HL-60 (cell line): ENCODE measurements around the gene PMEL.

Experiments
- DNase-seq, 2 experiments: peaks; one replicate each; pipeline ENCODE4 v3.0.0-alpha.2; 2010 to 2020; ENCODE audit warnings: low read depth in 1 of 2, low spot score in 1 of 2
- H3K27ac ChIP-seq: fragments of 250-450 bp; sonication (Bioruptor Pico); replicated peaks from 2 replicates; pipeline ENCODE4 v1.5.1; 2020; ENCODE audit warnings: mild to moderate bottlenecking, moderate library complexity
- H3K27me3 ChIP-seq: fragments of 250-450 bp; sonication (Bioruptor Pico); 2 replicates; pipeline ENCODE4 v1.5.1; 2021; ENCODE audit warnings: mild to moderate bottlenecking, moderate library complexity; ENCODE audit not compliant: insufficient read depth, poor library complexity, severe bottlenecking
- H3K4me3 ChIP-seq: replicated peaks from 2 replicates; pipeline ENCODE4 v1.5.1; 2011; ENCODE audit warnings: mild to moderate bottlenecking, control low read depth, low read length; ENCODE audit not compliant: insufficient read depth
- GABPA ChIP-seq: IDR thresholded peaks from 2 replicates; pipeline ENCODE4 v1.6.1; 2012; ENCODE audit warnings: low read depth
- POLR2AphosphoS5 ChIP-seq: IDR thresholded peaks from 2 replicates; pipeline ENCODE4 v1.6.1; 2012; ENCODE audit warnings: low read depth
- SPI1 ChIP-seq: IDR thresholded peaks from 2 replicates; pipeline ENCODE4 v1.6.1; 2012; ENCODE audit warnings: low read depth, mild to moderate bottlenecking, borderline replicate concordance
- TF ChIP-seq, protein P1 (sequence below): IDR thresholded peaks from one replicate; pipeline ENCODE4 v1.5.1; 2011; ENCODE audit warnings: low read length, control low read depth, inconsistent platforms; ENCODE audit not compliant: insufficient read depth
- TF ChIP-seq, protein P2 (sequence below): IDR thresholded peaks from 2 replicates; pipeline ENCODE4 v1.6.1; 2012; ENCODE audit warnings: low read depth; ENCODE audit not compliant: insufficient replicate concordance

Gene PMEL

DNA sequence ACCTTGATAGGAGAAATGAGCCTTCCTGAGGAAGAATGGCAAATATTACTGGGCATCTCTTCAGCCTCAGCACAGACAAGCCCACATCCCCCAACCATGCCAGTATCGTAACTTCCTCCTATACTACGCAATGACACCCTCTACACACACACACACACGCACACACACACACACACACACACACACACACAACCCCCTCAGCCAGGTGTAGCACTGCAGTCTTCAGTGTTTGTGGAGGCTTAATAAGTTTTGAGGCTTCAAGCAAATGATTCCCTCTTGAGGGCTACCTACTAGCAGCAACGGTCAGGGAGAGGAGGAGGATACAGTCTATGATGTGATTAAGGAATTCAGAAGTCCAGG lies 33.3 kb downstream of the PMEL start:
- Histone ChIP-seq H3K27me3 (no peaks in the 10 kb centered on the region), H3K27ac (peak overlapping the region; percentile 59), H3K4me3 (peak overlapping the region; percentile 61)
- TF ChIP-seq, protein P1, sequence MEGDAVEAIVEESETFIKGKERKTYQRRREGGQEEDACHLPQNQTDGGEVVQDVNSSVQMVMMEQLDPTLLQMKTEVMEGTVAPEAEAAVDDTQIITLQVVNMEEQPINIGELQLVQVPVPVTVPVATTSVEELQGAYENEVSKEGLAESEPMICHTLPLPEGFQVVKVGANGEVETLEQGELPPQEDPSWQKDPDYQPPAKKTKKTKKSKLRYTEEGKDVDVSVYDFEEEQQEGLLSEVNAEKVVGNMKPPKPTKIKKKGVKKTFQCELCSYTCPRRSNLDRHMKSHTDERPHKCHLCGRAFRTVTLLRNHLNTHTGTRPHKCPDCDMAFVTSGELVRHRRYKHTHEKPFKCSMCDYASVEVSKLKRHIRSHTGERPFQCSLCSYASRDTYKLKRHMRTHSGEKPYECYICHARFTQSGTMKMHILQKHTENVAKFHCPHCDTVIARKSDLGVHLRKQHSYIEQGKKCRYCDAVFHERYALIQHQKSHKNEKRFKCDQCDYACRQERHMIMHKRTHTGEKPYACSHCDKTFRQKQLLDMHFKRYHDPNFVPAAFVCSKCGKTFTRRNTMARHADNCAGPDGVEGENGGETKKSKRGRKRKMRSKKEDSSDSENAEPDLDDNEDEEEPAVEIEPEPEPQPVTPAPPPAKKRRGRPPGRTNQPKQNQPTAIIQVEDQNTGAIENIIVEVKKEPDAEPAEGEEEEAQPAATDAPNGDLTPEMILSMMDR: no peak
- TF ChIP-seq, protein P2, sequence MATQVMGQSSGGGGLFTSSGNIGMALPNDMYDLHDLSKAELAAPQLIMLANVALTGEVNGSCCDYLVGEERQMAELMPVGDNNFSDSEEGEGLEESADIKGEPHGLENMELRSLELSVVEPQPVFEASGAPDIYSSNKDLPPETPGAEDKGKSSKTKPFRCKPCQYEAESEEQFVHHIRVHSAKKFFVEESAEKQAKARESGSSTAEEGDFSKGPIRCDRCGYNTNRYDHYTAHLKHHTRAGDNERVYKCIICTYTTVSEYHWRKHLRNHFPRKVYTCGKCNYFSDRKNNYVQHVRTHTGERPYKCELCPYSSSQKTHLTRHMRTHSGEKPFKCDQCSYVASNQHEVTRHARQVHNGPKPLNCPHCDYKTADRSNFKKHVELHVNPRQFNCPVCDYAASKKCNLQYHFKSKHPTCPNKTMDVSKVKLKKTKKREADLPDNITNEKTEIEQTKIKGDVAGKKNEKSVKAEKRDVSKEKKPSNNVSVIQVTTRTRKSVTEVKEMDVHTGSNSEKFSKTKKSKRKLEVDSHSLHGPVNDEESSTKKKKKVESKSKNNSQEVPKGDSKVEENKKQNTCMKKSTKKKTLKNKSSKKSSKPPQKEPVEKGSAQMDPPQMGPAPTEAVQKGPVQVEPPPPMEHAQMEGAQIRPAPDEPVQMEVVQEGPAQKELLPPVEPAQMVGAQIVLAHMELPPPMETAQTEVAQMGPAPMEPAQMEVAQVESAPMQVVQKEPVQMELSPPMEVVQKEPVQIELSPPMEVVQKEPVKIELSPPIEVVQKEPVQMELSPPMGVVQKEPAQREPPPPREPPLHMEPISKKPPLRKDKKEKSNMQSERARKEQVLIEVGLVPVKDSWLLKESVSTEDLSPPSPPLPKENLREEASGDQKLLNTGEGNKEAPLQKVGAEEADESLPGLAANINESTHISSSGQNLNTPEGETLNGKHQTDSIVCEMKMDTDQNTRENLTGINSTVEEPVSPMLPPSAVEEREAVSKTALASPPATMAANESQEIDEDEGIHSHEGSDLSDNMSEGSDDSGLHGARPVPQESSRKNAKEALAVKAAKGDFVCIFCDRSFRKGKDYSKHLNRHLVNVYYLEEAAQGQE: no peak
- peak; percentile 10; the same call in 1 of the 2 replicates for TF ChIP-seq SPI1
- peak; percentile 54; the same call in 1 of the 2 replicates for TF ChIP-seq GABPA
- 0 out of 2 replicates have a peak, but pooled peaks have one; percentile 25 for TF ChIP-seq POLR2AphosphoS5
- peak; percentile 74 to 77 for DNase-seq

DNA sequence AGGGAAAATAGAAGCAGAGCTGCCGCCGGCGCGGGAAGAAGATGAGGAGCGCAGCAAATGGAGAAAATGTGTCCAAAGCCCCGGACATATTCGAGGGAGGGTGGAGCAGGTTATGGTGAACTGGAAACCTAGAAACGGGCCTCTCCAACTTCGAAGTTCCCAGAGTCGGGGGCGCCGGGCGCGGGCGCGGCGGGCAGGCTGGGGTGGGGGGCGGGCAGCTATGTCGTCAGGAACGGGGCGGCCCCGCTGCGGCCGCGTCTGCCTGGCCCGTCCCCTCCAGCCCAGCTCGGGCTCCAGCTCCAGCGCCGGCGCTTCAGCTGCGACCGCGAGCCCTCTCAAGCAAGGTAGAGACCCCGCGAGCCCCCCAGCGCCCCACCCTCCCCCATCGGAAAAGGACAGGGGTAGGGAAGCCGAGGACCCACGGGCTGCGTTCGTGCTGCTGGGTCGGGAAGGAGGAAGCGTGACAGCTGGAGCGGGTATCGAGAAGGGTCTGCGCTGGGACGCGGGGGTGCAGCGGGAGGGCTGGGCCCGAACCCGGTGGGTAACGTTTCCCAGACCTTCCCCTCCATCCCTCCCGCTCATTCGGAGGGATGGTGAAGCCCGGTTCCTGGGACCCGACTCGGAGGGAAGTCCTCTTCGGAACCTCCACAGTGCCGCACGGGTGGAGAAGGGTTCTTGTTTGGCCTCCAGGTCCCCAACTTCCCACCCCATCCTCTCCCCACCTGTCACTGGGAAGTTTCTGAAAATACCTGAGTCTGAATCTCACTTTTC lies 33.9 kb downstream of the PMEL start:
- DNase-seq: peak in 1 of 2 experiments; percentile 5
- Histone ChIP-seq H3K4me3 (peak overlapping the region; percentile 61), H3K27ac (peak overlapping the region; percentile 62), H3K27me3 (no peaks in the 10 kb centered on the region)
- TF ChIP-seq, protein P1: no peak
- TF ChIP-seq, protein P2: no peak
- TF ChIP-seq POLR2AphosphoS5 (no peak), SPI1 (no peak), GABPA (no peak)

DNA sequence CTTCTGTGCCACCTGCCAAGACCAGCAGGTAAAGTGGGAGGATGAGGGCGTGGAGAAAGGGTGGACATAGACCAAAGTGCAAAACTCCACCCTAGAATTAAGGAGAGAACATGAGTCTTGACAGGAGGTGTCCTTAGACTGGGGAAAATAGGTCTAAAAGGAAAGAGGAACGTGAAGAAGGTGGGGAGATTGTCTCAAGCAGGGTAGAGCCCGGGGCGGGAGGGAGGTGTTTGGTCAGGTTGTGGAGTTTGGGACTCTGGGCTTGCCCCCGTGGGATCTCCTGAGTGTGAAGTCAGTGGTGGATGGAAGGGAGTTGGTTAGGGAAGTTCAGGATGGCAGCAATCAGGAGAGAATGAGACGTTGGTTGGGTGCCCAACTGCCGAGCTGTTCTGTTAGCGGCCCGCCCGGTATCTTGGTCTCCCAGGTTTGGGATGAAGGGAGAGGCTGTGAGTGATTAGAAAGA lies 34.5 kb downstream of the PMEL start:
- Histone ChIP-seq H3K27me3 (no peaks in the 10 kb centered on the region), H3K27ac (peak overlapping the region; percentile 62), H3K4me3 (peak overlapping the region; percentile 61)
- TF ChIP-seq SPI1: no peak
- TF ChIP-seq, protein P1: no peak
- peak in 1 of 2 experiments; percentile 22 for DNase-seq
